ENCODE data around the gene OR5H6. TPM values are rescaled to one million over a fixed set of nuclear protein-coding genes. Genes with fewer than 3 reads are reported as not detected.

Gene OR5H6
- total and polyA plus RNA-seq, 2 of the 13 experiments (the other 11 are each of a cell fraction or from before 2014, with no cell fraction given): not detected

DNA sequence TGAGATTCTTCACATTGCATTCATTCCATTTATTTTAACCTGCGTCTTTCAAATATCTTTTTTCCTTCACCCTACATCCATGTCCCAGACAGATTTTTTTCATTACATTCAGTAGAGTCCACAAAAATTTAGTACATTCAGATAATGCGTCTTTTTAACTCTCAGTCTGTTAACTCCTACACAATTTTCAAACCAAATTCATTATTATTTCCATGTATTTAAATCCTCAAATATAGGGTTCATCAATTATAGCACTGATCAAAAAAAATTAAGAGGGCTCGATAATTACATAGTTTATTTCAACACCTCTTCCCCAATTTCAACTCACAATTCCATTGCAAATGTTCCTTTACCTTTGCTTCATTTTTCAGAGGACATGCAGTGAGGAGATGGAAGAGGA, at the start of gene OR5H6 (continued):
- TF ChIP-seq, protein P1, sequence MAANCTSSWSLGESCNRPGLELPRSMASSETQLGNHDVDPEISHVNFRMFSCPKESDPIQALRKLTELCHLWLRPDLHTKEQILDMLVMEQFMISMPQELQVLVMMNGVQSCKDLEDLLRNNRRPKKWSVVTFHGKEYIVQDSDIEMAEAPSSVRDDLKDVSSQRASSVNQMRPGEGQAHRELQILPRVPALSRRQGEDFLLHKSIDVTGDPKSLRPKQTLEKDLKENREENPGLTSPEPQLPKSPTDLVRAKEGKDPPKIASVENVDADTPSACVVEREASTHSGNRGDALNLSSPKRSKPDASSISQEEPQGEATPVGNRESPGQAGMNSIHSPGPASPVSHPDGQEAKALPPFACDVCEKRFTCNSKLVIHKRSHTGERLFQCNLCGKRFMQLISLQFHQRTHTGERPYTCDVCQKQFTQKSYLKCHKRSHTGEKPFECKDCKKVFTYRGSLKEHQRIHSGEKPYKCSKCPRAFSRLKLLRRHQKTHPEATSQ (CRISPR knock-in tag; IDR thresholded peaks at IDR 0.05; ENCODE audit: borderline replicate concordance): no peak
- TF ChIP-seq ZKSCAN1 (IDR thresholded peaks at IDR 0.05; ENCODE audit: low read length): no peak
- TF ChIP-seq, protein P2, sequence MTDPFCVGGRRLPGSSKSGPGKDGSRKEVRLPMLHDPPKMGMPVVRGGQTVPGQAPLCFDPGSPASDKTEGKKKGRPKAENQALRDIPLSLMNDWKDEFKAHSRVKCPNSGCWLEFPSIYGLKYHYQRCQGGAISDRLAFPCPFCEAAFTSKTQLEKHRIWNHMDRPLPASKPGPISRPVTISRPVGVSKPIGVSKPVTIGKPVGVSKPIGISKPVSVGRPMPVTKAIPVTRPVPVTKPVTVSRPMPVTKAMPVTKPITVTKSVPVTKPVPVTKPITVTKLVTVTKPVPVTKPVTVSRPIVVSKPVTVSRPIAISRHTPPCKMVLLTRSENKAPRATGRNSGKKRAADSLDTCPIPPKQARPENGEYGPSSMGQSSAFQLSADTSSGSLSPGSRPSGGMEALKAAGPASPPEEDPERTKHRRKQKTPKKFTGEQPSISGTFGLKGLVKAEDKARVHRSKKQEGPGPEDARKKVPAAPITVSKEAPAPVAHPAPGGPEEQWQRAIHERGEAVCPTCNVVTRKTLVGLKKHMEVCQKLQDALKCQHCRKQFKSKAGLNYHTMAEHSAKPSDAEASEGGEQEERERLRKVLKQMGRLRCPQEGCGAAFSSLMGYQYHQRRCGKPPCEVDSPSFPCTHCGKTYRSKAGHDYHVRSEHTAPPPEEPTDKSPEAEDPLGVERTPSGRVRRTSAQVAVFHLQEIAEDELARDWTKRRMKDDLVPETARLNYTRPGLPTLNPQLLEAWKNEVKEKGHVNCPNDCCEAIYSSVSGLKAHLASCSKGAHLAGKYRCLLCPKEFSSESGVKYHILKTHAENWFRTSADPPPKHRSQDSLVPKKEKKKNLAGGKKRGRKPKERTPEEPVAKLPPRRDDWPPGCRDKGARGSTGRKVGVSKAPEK (CRISPR knock-in tag; IDR thresholded peaks at IDR 0.05; ENCODE audit: borderline replicate concordance): no peak

DNA sequence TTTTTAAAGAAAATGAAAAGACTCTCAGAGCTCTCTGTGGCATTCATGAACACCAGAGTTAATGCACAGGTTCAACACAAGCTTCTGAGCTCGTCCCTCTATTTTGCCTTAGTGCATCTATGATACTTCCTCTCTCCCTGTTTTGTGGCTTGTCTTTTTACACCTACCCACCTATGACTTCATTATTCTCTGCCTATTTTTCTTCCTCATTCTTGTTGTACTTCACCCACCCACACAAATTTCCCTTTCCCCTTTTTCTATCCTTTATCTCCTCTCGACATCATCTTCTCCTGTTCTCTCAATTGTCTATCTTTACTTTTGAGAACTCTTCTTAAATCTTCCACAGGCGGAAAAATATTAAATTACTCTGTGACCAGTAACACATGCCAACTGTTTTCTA, 49.0 kb upstream of the OR5H6 start:
- Histone ChIP-seq H2AFZ (ENCODE audit: low read length) (no peak overlapping the region), H3K9me3 (ENCODE audit: low read length) (no peaks in the 10 kb centered on the region), H3K9ac (ENCODE audit: insufficient read depth, low read depth, low read length) (no peak overlapping the region), H3K79me2 (ENCODE audit: insufficient read depth, low read length) (no peaks in the 10 kb centered on the region), H3K27ac (ENCODE audit: extremely low read length, insufficient read depth, low read length) (no peak overlapping the region), H3K4me3 (replicated peaks in 1 of 3; ENCODE audit: insufficient read depth in 1 of 3, low read depth in 2 of 3, low read length in 3 of 3) (no peak overlapping the region), H4K20me1 (ENCODE audit: insufficient read depth, low read length) (no peaks in the 10 kb centered on the region), H3K4me2 (ENCODE audit: low read depth, low read length) (no peak overlapping the region), H3K36me3 (replicated peaks in 1 of 2; ENCODE audit: control insufficient read depth in 1 of 2, insufficient read depth in 2 of 2, low read length in 2 of 2) (no peaks in the 10 kb centered on the region), H3K27me3 (ENCODE audit: control insufficient read depth in 1 of 2, insufficient read depth in 2 of 2, low read length in 2 of 2) (no peaks in the 10 kb centered on the region), H3K4me1 (ENCODE audit: insufficient read depth, low read length) (no peaks in the 10 kb centered on the region)
- DNase-seq (ENCODE audit: low spot score) (no peak), ATAC-seq (no peak), FAIRE-seq (no peak)
- intact Hi-C loops (cut with micrococcal nuclease; ENCODE audit: unreplicated experiment) (no loop called here), in situ Hi-C loops (cut with HindIII; ENCODE audit: extremely low pct_ligation_motif_present, low pct_unique_long_range_greater_than_20kb) (no loop called here)
- no TSS peak for BruUV-seq (replicated peaks)
- TF ChIP-seq HNRNPK (IDR thresholded peaks at IDR 0.05; ENCODE audit: low read depth, low read length, poor library complexity, severe bottlenecking): no peak
- TF ChIP-seq, protein P3, sequence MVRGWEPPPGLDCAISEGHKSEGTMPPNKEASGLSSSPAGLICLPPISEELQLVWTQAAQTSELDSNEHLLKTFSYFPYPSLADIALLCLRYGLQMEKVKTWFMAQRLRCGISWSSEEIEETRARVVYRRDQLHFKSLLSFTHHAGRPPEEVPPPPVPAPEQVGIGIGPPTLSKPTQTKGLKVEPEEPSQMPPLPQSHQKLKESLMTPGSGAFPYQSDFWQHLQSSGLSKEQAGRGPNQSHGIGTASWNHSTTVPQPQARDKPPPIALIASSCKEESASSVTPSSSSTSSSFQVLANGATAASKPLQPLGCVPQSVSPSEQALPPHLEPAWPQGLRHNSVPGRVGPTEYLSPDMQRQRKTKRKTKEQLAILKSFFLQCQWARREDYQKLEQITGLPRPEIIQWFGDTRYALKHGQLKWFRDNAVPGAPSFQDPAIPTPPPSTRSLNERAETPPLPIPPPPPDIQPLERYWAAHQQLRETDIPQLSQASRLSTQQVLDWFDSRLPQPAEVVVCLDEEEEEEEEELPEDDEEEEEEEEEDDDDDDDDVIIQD (CRISPR knock-in tag; IDR thresholded peaks at IDR 0.05; ENCODE audit: low read depth): no peak
- TF ChIP-seq TSC22D2 (CRISPR knock-in tag; IDR thresholded peaks at IDR 0.05; ENCODE audit: borderline replicate concordance): no peak
- no peak for TF ChIP-seq KDM5B (CRISPR knock-in tag; IDR thresholded peaks at IDR 0.05; ENCODE audit: borderline replicate concordance)
- TF ChIP-seq ZNF451 (CRISPR knock-in tag; IDR thresholded peaks at IDR 0.05): no peak
- TF ChIP-seq MYC (CRISPR knock-in tag; IDR thresholded peaks at IDR 0.05; ENCODE audit: borderline replicate concordance): no peak
- TF ChIP-seq ZSCAN31 (CRISPR knock-in tag; IDR thresholded peaks at IDR 0.05; ENCODE audit: low read depth): no peak
- no peak for TF ChIP-seq HNRNPH1 (optimal IDR thresholded peaks at IDR 0.05; ENCODE audit: low read depth, low read length)
- no peak for TF ChIP-seq SNAI1 (CRISPR knock-in tag; IDR thresholded peaks at IDR 0.05; ENCODE audit: borderline replicate concordance)
- TF ChIP-seq ZNF143 (CRISPR knock-in tag; IDR thresholded peaks at IDR 0.05): no peak
- TF ChIP-seq ZNF577 (CRISPR knock-in tag; IDR thresholded peaks at IDR 0.05; ENCODE audit: borderline replicate concordance, low read depth): no peak
- no peak for TF ChIP-seq CBX5 (CRISPR knock-in tag; IDR thresholded peaks at IDR 0.05; ENCODE audit: borderline replicate concordance)
- 17% methylated on average over 3 of the region's 3 CpGs for WGBS (ENCODE audit: low lambda C conversion rate)
- POLR2A ChIA-PET: no interaction called here
- CTCF ChIA-PET (ENCODE audit: low intra/inter-chr PET ratio, low total read pairs): no interaction called here

Measured in HepG2 (cell line).